Pulmonary artery endothelial cell (primary cell): Measurements from ENCODE around the gene AMD1. TPM values are rescaled to one million over a fixed set of nuclear protein-coding genes. Genes with fewer than 3 reads are reported as not detected.
"Not testable (repeated sequence)": the region's sequence is repeated elsewhere in the genome, so short reads cannot be mapped to it uniquely, and the experiment has no call there.

ENCODE experiments used
- DNase-seq: peaks from one replicate; pipeline ENCODE4 v3.0.0-alpha.2; 2011; ENCODE audit warnings: low read depth, low spot score
- total RNA-seq: library from RNA; depleted of rRNA; stranded (reverse); fragments of >200 nt; gene quantifications from 2 replicates; pipeline ENCODE4 v1.2.3, GENCODE V29; 2014

The AMD1 gene
- total RNA-seq, 1 donor from 2014 or later = 70.8 TPM

DNA sequence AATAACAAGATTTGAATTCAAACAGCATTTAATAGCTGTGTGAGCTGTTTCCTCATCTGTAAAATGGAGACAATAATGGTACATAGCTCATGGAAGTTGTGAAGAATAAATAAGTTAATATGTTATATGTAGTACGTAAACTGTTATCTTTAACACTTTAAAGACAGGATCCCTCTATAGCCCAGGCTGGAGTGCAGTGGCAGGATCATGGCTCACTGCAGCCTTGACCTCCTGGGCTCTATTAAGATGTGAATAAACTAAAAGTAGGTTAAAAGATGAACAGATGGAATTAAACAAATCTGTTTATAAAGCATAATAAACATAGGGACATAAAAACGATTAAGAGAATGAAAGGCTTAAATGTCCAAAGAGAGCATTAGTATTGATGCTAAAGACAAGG is 3.0 kb downstream of the AMD1 start:
- no peak for DNase-seq

DNA sequence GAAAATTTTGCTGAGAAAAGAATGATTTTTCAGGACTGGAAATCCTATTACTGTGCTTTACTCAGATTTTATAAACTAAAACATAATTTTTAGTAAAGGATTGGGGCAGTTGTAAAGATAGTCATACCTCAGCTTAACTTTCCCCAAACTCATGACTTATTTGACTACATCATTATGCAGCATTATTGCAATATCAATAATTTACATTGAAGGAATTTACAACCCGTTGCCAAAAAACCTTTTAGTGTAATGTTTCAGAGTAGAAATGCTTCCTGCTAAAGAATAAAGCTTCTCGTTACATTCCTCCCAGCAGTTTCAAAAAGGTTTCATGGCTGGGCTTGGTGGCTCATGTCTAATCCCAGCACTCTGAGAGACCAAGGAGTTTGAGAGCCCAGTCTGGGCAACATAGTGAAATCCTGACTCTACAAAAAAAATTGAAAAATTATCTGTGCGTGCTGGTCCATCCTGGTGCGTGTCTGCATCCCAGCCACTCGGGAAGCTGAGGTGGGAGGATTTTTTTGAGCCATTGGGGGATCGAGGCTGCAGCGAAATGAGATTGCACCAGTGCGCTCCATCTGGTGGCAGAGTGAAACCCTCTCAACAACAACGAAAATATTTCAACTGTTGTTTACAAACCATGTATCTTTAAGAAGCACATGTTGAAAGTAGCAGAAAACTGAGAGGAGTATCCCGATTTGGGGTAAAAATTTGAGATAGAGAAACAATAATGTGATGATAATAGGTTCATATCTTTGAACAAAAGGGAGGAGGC is 4.4 kb downstream of the AMD1 start:
- no peak for DNase-seq

DNA sequence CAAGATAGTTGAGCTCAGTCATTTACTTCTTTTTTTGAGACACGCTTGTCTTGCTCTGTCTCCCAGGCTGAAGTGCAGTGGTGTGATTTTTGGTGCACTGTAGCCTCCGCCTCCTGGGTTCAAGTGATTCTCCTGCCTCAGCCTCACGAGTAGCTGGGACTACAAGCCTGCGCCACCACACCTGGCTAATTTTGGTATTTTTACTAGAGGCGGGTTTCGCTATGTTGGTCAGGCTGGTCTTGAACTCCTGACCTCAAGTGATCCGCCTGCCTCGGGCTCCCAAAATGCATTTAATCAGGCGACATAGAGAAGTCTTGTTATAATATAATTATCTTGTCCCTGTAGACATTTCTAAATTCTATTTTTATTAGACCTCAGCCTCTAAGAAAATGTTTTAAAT is 6.1 kb downstream of the AMD1 start:
- DNase-seq = no peak

DNA sequence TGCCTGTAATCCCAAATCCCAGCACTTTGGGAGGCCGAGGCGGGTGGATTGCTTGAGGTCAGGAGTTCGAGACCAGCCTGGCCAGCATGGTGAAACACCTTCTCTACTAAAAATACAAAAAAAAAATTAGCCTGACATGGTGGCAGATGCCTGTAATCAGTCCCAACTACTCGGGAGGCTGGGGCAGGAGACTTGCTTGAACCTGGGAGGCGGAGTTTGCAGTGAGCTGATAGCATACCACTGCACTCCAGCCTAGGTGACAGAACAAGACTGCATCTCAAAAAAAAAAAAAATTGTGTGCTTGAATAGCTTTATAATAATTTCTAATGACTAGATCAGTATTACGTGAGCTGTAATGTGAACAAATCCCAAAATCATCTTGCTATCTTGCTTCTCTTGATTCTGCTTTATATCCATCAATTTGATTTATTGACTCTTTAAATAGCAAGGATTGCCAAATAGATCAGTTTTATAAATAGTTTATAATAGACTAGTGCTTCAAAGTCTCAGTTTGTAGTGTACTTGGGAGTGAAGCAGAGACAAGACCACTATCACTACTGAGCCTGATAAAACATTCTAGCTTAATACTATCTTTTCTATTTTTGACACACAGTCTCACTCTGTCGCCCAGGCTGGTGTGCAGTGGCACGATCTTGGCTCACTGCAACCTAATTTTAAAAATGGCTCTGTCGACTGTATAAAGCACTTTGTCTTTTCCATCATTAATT is 7.1 kb downstream of the AMD1 start:
- no peak for DNase-seq

DNA sequence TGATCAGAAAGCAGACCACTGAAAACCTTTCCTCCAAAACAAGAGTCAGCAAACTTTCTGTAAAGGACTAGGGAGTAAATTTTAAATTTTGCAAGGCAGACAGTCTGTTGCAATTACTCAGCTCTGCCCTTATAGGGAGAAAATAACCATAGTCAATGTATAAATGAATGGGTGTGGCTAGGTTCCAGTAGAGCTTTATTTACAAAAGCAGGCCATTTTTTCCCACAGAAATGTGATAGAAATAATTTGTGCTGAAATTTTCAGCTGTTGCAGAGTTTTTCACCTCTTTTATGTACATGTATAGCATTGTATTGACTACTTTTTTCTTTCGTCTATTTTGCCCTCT is 7.7 kb downstream of the AMD1 start:
- DNase-seq = no peak

DNA sequence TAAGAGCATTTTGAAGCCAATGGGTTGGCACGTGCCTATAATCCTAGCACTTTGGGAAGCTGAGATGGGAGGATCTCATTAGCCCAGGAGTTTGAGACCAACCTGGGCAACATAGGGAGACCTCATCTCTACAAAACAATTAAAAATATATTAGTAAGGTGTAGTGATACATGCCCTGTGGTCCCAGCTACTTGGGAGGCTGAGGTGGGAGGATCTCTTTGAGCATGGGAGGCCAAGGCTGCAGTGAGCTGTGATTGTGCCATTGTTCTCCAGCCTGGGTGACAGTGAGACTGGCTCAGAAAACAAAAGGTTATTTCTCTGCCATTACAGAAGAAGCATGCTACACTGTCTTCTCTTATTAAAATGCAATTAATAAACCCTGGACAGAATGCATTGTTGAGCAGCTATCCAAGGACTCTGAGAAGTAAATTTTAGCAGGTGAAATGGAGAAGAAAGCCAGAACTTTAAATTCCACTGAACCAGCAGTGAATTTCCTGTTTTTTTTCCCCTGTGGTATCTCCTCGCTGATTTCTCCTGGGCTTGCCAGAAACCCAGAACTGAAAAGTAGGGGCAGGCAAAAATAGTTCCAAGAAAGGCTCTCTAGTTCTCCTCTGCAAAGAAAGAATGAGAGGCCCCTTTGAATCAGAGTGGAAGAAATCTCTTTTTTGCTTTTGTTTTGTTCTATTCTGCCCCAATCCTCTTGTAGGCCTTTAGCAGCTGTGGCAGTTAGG is 8.4 kb downstream of the AMD1 start:
- no peak for DNase-seq

DNA sequence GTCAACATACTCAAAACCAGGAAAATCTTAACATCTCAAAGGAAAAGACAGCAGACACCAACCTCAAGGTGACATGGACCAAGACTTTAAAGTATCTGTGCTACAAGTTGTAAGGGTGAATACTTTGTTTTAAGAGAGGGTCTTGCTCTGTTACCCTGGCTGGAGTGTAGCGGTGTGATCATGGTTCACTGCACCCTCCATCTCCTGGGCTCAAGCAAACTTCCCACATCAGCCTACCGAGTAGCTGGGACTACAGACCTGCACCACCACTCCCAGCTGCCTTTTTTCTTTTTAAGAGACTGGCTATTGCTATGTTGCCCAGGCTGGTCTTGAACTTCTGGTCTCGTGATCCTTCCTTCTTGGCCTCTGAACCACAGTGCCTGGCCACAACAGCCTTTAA is 9.7 kb downstream of the AMD1 start:
- DNase-seq = no peak

DNA sequence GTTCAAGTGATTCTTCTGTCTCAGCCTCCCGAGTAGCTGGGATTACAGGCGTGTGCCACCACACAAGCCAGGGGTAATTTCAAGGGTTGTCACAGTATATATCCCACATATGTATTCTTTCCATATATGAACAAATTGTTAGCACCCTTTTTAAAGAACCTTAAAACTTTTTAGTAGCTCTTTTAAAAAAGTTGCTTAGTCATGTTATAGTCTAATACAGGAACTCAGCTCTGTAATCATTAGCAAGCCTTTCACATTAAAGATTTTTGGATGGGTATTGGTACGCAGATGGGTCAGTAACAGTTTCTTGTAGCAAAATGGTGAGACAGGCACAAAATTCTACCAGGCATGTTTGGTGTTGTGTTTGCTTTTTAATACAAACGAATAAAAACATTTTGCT is 10.9 kb downstream of the AMD1 start:
- no peak for DNase-seq

DNA sequence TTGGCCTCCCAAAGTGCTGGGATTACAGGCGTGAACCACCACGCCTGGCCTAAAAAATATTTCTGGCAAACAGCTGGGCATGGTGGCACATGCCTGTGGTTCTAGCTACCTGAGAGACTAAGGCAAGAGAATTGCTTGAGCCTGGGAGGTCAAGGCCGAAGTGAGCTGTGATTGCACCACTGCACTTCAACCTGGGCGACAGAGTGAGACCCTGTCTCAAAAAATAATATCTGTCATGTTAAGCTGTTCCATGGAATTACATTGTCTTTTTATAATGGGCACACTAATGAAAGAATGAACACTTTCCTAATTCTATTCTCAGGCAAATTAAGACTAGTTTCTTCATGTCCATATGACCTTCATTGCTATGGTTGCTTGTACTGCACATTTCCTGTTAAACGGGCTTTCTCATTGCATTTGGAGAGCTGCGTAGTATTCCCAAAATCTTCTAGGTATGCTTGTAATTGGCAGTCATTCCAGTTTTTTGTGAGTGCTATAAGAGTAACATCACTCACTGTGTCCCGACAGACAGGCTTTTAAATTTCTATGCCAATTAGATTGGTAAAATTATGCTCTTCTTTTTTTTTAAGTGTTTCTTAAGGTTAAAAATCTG is 12.1 kb downstream of the AMD1 start:
- DNase-seq = no peak

DNA sequence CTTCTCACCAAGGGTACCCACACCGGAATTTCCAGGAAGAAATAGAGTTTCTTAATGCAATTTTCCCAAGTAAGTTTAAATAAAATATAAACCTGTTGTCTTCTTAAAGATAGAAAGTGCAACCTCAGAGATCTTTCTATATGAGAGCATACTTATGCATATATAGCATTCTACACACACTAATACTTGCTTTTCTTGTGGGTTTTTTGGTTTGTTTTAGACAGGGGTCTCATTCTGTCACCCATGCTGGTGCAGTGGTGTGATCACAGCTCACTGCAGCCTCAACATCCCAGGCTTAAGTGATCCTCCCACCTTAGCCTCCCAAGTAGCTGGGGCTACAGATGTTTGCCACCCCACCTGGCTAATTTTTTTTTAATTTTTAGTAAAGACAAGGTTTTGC is 15.7 kb downstream of the AMD1 start:
- no peak for DNase-seq

DNA sequence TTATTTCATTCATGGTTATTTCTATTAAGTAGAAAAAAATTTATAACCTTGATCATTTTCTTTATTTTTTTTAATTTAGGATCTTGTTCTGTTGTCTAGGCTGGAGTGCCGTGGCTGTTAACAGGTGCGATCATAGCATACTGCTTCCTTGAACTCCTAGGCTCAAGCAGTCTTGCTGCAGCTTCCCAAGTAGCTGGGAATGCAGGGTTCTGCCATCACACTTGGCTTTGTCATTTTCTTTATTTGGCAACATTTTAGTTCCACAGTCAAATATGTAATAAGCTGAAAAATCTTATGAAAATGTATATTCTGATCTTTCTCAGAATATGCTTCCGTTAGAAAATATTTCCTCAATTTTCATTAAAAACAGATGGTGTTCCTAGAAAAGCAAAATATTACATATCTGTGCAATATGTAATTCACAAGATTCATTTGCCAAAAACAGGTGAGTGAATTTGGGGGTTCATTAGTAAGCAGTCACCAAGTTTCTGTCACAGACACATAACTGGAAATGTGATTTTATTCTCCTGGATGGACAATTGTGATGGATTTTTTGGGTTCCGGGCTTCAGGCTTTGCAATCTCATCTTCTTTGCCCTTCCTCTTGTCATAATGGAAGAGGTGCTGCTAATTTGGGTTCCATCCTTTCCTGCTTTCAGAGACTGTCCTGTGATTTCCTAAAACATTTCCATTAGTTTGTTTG is 21.5 kb downstream of the AMD1 start:
- DNase-seq = no peak

DNA sequence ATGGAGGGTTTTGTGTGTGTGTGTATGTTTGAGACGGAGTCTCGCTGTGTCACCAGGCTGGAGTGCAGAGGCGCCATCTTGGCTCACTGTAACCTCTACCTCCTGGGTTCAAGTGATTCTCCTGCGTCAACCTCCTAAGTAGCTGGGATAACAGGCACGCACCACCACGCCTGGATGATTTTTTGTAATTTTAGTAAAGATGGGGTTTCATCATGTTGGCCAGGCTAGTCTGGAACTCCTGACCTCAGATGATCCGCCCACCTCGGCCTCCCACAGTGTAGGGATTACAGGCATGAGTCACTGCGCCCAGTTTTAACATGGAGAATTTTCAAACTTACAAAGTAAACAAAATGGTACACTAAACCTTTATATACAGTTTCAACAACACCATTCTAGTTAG is 22.8 kb downstream of the AMD1 start:
- DNase-seq = no peak

DNA sequence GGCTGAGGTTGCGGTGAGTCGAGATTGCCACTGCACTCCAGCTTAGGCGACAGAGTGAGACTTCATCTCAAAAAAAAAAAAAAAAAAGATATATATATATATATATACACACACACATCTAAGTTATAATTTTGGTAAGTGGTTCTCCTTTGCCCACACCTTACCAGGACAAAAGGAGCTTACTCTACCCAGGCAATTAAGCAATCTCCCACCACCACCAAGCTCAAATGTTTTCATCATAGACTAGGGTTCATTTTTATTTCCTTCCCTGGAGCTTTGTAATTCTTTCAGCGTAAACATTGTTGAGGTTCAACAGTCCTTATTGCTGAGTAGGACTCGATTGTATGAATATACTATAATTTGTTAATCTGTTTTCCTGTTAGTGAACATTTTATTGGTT is 23.5 kb downstream of the AMD1 start:
- DNase-seq = no peak

DNA sequence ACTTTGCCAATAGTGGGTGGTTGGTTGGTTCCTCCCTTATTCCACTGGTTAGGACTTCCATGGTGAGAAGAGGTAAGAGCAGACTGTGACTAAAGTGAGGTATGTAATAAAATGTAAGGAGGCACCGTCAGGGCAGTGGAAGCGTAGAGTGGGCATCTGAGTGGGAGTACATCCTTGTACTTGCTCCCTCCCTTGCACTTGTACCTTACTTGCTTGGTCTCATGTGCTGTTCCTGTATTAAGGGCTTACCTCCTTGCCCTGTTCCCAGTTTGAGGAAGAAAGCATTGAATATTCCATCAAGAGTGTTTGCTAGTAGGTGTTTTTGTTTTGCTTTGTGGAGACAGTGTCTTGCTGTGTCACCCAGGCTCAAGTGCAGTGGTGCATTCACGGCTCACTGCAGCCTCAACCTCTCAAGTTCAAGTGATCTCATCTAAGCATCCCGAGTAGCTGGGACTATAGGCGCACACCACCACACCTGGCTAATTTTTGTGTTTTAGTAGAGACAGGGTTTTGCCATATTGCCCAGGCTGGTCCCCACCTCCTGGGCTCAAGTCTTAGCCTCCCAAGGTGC is 25.5 kb downstream of the AMD1 start:
- no peak for DNase-seq

DNA sequence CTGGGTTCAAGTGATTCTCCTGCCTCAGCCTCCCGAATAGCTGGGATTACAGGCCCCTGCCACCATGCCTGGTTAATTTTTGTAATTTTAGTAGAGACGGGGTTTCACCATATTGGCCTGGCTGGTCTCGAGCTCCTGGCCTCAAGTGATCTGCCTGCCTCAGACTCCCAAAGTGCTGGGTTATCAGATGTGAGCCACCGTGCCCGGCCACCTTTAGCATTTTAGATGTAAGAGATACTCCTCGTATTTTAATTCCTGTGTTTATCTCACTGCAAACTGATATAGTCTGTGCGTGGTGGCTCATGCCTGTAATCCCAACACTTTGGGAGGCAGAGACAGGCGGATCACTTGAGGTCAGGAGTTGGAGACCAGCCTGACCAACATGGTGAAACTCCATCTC is 27.0 kb downstream of the AMD1 start:
- not testable (repeated sequence) for DNase-seq

DNA sequence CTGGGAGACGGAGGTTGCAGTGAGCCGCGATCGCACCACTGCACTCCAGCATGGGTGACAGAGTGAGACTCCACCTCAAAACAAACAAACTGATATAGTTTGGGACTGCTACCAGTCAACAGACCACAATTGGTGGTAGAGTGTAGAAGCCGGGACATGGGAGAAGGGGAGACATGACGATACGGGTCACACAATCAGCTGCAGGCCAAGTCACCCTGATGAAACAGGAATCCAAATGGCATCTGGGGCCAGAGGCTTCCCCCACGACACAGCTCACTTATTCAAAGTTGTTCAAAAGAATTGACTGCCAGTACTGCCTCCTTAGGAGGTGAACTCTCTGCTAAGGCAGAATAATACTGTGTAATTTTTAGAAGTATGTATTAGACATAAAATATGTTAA is 27.5 kb downstream of the AMD1 start:
- DNase-seq = no peak

DNA sequence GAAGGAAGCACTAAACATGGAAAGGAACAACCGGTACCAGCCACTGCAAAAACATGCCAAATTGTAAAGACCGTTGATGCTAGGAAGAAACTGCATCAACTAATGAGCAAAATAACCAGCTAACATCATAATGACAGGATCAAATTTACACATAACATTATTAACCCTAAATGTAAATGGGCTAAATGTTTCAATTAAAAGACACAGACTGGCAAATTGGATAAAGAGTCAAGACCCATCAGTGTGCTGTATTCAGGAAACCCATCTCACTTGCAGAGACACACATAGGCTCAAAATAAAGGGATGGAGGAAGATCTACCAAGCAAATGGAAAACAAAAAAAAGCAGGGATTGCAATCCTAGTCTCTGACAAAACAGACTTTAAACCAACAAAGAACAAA is 31.7 kb downstream of the AMD1 start:
- DNase-seq = not testable (repeated sequence)

DNA sequence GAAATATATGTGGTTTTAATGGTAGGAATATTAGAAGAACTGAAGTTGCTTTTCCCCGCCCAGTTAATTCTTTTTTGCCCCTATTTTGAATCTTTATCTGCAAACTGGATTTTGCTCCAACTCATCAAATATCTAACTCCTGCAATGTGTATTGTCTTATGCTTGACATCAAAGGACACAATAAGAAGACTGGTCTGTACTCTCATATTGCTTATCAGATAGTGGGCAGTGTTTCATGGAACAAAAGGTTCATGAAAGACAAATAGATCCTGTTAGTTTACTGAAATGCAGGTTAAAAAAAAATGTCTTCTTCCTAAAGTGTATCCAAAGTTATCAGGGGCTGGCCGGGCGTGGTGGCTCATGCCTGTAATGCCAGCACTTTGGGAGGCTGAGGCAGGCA is 56.2 kb downstream of the AMD1 start:
- DNase-seq = no peak

DNA sequence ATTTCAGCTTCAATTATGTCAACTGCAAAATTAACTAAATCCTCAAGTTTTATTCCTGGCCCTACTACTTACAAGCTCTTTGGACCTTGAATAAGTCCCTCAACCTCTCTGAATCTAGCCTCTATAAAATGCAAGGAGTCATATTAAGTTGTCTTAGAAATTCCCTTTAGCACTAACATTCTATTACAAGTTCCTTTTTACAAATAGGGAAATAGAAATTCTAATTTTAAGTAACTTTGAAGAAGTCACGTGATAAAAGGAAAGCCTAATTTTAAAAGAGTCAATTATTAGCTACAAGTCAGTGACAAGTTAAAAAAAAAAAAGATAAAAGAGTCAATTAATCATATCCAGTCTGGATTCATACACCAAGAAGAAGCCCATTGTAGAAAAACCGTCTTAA is 59.3 kb downstream of the AMD1 start:
- no peak for DNase-seq

DNA sequence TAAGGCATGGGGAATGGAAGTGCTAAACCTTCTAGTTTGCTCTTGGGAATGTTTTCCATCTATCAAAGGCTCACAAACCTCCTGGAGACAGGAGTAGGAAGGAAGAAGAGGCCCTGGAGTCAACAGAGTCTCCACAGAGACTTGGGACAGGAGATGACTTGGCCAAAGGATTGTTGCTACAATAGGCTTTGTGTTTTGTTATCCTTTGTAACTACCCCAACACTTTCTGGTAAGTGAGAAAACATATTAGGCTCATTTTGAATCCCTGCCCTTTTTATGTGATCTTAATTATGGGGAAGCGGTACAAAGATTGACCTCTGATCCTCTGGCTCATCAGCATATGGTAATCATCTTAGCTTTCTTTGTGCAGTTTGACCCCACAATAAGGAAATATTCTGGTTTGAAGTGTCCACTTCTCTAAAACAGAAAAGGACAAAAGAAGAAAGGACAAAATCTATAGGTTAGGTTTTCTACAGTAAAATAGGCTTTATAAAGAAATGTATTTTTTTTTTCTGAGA is 59.9 kb downstream of the AMD1 start:
- DNase-seq = no peak

DNA sequence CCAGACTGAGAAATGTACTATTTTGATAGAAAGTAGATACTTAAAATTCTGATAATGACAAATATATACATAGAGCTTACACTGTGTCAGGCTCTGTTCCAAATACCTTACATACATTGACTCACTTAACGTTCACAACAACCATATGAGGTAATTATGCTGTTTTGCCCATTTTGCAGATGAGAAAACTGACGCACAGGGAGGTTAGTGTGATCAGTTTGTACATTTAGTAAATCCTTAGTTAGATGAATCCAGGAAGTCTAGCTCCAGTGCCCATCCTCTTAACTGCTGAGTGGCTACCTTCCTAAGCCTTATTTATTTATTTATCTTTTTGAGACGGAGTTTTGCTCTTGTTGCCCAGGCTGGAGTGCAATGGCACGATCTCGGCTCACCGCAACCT is 60.6 kb downstream of the AMD1 start:
- DNase-seq = no peak
